Mucosa of descending colon (tissue), 3 donors: ENCODE results near the gene C1orf115. TPM values are rescaled to one million over a fixed set of nuclear protein-coding genes. Genes with fewer than 3 reads are reported as not detected.
"Not testable (repeated sequence)": the region's sequence is repeated elsewhere in the genome, so short reads cannot be mapped to it uniquely, and the experiment has no call there.

Experiments
- ATAC-seq: fragments of 200-7000 bp; cut with Tn5 transposase; one replicate; pipeline ENCODE4 v1.9.1; 2020; ENCODE audit warnings: mild to moderate bottlenecking, moderate library complexity
- DNase-seq, 3 donors: peaks; one replicate each; pipeline ENCODE4 v3.0.0-alpha.2; 2020
- H3K36me3 ChIP-seq: fragments of 200-600 bp; one replicate; pipeline ENCODE4 v1.8.0; 2021; ENCODE audit warnings: low read depth, mild to moderate bottlenecking
- H3K4me1 ChIP-seq: fragments of 200-600 bp; one replicate; pipeline ENCODE4 v1.8.0; 2021; ENCODE audit warnings: low read depth, mild to moderate bottlenecking
- H3K4me3 ChIP-seq: fragments of 200-600 bp; one replicate; pipeline ENCODE4 v1.8.0; 2021; ENCODE audit warnings: mild to moderate bottlenecking
- H3K9me3 ChIP-seq: fragments of 200-600 bp; one replicate; pipeline ENCODE4 v1.8.0; 2021; ENCODE audit warnings: mild to moderate bottlenecking
- CTCF ChIP-seq: fragments of 200-600 bp; IDR thresholded peaks from one replicate; pipeline ENCODE4 v1.8.0; 2022; ENCODE audit warnings: antibody characterized with exemption, mild to moderate bottlenecking
- intact Hi-C, 2 donors: fragments of 100-400 bp; cut with DNase I in 1 of 2; cut with micrococcal nuclease in 1 of 2; formaldehyde crosslinking; loops; one replicate each; pipeline versions ENCODE4 v1.11.0 to v1.11.1; 2022; cut with DNase I, micrococcal nuclease
- total RNA-seq, 3 donors: library from RNA; stranded (reverse); fragmentation: NEBNext Ultra II Directional in 2 of 3; extraction: Animal tissue kit (Norgen Biotek cat#: 25700) in 2 of 3; gene quantifications; one replicate each; pipeline versions ENCODE4 v1.2.1 to v1.2.4, GENCODE V29; 2021 to 2023
- donor health status: DM: no; HTN: no; CAD: no; lungs with moderate emphysema.
- donor health status: DM: no; HTN: no; CAD: no.
- donor health status: DM: no; HTN: yes; CAD: no.

Gene C1orf115
- total RNA-seq, 3 donors from 2014 or later: 53.2 to 108 (median 85.2) TPM

- Histone ChIP-seq H3K36me3 (no peaks in the 10 kb centered on the region), H3K4me1 (no peaks in the 10 kb centered on the region), H3K9me3 (no peaks in the 10 kb centered on the region), H3K4me3 (no peak overlapping the region)
- TF ChIP-seq CTCF: no peak
- peak; percentile 19 for ATAC-seq
- intact Hi-C loops: no loop called here
- DNase-seq: no peak
These were observed 8.8 kb upstream of the C1orf115 start for GRCh38 chr1:220681220-220681880.

GRCh38 chr1:220682901-220683576 is 7.1 kb upstream of the C1orf115 start:
- Histone ChIP-seq H3K9me3 (no peaks in the 10 kb centered on the region), H3K36me3 (no peaks in the 10 kb centered on the region), H3K4me1 (no peaks in the 10 kb centered on the region), H3K4me3 (no peak overlapping the region)
- ATAC-seq (no peak), DNase-seq (no peak)
- intact Hi-C loops: no loop called here
- no peak for TF ChIP-seq CTCF

GRCh38 chr1:220683716-220684115 is 6.4 kb upstream of the C1orf115 start:
- ATAC-seq, H3K9me3 ChIP-seq, H3K4me1 ChIP-seq, H3K36me3 ChIP-seq, DNase-seq, H3K4me3 ChIP-seq, intact Hi-C loops: not testable (repeated sequence)

GRCh38 chr1:220684890-220685289 is 5.3 kb upstream of the C1orf115 start:
- no peaks in the 10 kb centered on the region for H3K9me3 ChIP-seq
- intact Hi-C loops: no loop called here
- H3K36me3 ChIP-seq: no peaks in the 10 kb centered on the region
- peaks cover 4% of the 10 kb centered on the region for H3K4me1 ChIP-seq
- no peak for TF ChIP-seq CTCF
- H3K4me3 ChIP-seq: no peak overlapping the region
- ATAC-seq (no peak), DNase-seq (no peak)

GRCh38 chr1:220685879-220686278 is 4.3 kb upstream of the C1orf115 start:
- no peak for DNase-seq
- intact Hi-C loops: no loop called here
- ATAC-seq: no peak
- H3K9me3 ChIP-seq: no peaks in the 10 kb centered on the region
- TF ChIP-seq CTCF: no peak
- H3K4me1 ChIP-seq: peaks cover 6% of the 10 kb centered on the region
- H3K4me3 ChIP-seq: no peak overlapping the region
- H3K36me3 ChIP-seq: no peaks in the 10 kb centered on the region

GRCh38 chr1:220687809-220688208 is 2.4 kb upstream of the C1orf115 start:
- TF ChIP-seq CTCF: no peak
- DNase-seq (no peak), ATAC-seq (no peak)
- H3K4me1 ChIP-seq: peaks cover 8% of the 10 kb centered on the region
- H3K36me3 ChIP-seq: no peaks in the 10 kb centered on the region
- no peaks in the 10 kb centered on the region for H3K9me3 ChIP-seq
- intact Hi-C loops: no loop called here
- H3K4me3 ChIP-seq: no peak overlapping the region
